ENCODE data around the gene HARBI1.

HARBI1 gene

DNA sequence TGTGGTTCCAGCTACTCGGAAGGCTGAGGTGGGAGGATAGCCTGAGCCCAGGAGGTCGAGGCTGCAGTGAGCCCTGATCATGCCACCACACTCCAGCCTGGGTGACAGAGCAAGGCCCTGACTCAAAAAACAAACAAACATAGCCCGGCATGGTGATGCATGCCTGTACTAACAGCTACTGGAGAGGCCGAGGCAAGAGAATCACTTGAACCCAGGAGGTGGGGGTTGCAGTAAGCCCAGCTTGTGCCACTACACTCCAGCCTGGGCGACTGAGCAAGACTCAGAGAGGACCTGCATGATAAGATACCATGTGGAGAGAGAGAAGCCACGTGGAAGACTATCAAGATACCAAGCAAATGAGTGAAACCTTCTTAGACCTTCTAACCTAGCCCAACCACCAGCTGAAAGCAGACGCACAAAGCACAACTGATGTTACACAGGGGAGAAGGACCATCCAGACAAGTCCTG is 59.3 kb downstream of the HARBI1 start:
- Histone ChIP-seq H3K27ac (ENCODE audit: low read depth in 2 of 2, low read length in 2 of 2) (no peak overlapping the region), H3K9ac (ENCODE audit: low read depth in 1 of 2, low read length in 2 of 2) (no peak overlapping the region), H3K9me3 (ENCODE audit: control insufficient read depth in 2 of 2, low read length in 2 of 2) (no peaks in the 10 kb centered on the region), H3K36me3 (ENCODE audit: control insufficient read depth in 2 of 2, insufficient read depth in 2 of 2, low read length in 2 of 2) (no peaks in the 10 kb centered on the region), H3K4me3 (ENCODE audit: low read length in 2 of 2) (no peak overlapping the region), H3K27me3 (ENCODE audit: control insufficient read depth in 2 of 2, insufficient read depth in 2 of 2, low read length in 2 of 2) (no peaks in the 10 kb centered on the region), H3K4me1 (ENCODE audit: control insufficient read depth in 2 of 2, insufficient read depth in 2 of 2, low read length in 2 of 2) (peaks cover 28 to 35% of the 10 kb centered on the region in 2 donors)

DNA sequence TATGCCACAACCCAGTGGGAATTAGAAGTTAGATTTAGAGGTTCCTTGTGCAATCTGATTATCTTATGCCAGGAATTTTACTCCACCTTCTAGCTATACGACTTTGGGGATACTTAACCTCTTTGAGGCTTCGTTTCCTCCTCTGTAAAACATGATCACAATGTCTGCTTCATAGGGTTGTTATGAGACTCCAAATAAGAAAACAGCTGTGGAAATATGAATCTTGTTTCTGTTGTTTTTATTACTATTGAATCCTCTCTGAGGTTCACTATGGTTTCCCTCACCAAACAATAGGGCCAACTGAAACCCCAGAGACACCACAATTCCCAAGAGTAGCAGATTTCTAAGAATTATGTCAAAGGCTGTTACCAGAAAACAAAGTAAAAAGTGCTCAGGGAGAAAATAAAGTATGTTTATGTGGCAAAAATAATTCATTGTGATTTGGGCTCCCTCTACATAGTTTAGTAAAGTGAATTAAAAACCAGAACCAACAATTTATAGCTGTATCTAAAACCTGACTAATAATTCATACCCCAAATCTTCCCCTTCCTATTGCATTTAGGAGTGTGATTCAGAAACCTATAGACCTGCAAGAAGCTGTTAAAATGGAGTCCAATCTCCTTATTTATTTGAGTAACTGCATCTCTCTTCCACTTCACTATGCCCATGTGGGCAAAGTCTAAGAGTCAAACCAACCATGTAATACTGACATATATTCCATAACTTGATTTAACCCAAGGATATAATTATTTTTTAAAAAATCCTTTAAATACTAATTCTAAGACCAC is 61.6 kb downstream of the HARBI1 start:
- peak overlapping the region; percentile 78 to 81 for H3K27ac ChIP-seq (ENCODE audit: low read depth in 2 of 2, low read length in 2 of 2)
- no peak overlapping the region for H3K4me3 ChIP-seq (ENCODE audit: low read length in 2 of 2)
- H3K27me3 ChIP-seq (ENCODE audit: control insufficient read depth in 2 of 2, insufficient read depth in 2 of 2, low read length in 2 of 2), result no peaks in the 10 kb centered on the region
- H3K36me3 ChIP-seq (ENCODE audit: control insufficient read depth in 2 of 2, insufficient read depth in 2 of 2, low read length in 2 of 2), result no peaks in the 10 kb centered on the region
- H3K9ac ChIP-seq (ENCODE audit: low read depth in 1 of 2, low read length in 2 of 2), result peak overlapping the region in 1 of 2 donors; percentile 46
- H3K4me1 ChIP-seq (ENCODE audit: control insufficient read depth in 2 of 2, insufficient read depth in 2 of 2, low read length in 2 of 2), result peaks cover 24 to 32% of the 10 kb centered on the region in 2 donors
- no peaks in the 10 kb centered on the region for H3K9me3 ChIP-seq (ENCODE audit: control insufficient read depth in 2 of 2, low read length in 2 of 2)

DNA sequence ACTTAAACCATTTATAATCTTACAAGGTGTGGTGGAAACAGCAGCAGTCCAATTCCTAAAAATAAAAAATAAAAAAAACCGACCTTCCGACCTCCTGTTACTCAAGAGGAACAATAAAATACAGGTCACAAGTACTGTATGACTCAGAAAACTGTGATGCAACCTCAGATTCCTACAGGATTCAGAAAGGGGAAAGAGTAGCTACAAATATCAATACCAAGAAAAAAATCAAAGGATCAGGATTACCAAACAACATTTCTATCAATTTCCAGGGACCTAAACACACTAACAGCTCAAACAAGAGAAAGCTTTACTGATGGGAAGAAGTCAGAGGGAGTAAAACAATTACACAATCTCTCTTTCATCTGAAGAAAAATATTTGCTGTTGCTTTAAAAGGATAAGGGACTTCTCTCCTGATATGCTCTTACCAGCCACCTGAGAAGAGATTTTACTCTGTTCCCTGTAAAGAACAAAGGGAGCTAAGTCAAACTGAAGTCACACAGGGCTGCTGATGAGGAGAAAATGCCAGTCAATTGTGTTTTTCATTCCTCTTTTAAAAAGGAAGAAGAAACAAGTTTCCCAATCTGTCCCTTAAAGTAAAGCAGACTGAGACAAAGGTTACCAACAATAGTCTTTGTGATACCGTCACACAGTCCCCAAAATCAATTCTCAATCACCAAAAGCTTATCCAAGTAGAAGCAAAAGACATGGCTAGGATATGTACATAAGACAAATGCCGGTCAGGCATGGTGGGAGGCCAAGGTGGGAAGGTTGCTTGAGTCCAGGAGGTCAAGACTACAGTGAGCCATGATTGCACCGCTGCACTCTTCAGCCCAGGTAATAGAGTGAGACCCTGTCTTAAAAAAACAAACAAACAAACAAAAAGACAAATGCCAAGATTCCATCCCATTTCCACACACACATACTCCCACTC is 62.5 kb downstream of the HARBI1 start:
- Histone ChIP-seq H3K27me3 (ENCODE audit: control insufficient read depth in 2 of 2, insufficient read depth in 2 of 2, low read length in 2 of 2) (no peaks in the 10 kb centered on the region), H3K36me3 (ENCODE audit: control insufficient read depth in 2 of 2, insufficient read depth in 2 of 2, low read length in 2 of 2) (no peaks in the 10 kb centered on the region), H3K4me1 (ENCODE audit: control insufficient read depth in 2 of 2, insufficient read depth in 2 of 2, low read length in 2 of 2) (peaks cover 24 to 32% of the 10 kb centered on the region in 2 donors), H3K4me3 (ENCODE audit: low read length in 2 of 2) (peak overlapping the region in 1 of 2 donors; percentile 11), H3K9me3 (ENCODE audit: control insufficient read depth in 2 of 2, low read length in 2 of 2) (no peaks in the 10 kb centered on the region), H3K9ac (ENCODE audit: low read depth in 1 of 2, low read length in 2 of 2) (peak overlapping the region in 1 of 2 donors; percentile 46), H3K27ac (ENCODE audit: low read depth in 2 of 2, low read length in 2 of 2) (peak overlapping the region; percentile 78 to 81)

DNA sequence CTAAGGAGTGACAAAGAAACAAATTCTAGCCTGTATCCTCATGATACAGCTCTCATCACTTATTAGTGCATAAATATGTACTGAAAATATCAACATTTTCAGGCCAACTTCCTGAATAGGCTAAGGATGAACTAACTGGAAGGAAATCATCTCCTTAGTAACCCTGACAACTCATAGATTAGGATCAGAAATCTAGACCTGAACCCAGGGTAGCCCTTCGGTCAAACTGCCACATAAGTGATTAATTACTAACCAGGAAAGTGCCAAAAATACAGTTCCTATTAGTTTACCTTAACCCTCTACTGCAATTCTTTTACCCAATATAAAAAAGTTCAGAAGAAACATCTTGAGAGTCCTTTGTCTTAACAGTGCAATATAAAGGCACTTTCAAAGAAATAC is 63.2 kb downstream of the HARBI1 start:
- Histone ChIP-seq H3K9me3 (ENCODE audit: control insufficient read depth in 2 of 2, low read length in 2 of 2) (no peaks in the 10 kb centered on the region), H3K4me3 (ENCODE audit: low read length in 2 of 2) (peak overlapping the region in 1 of 2 donors; percentile 32), H3K27me3 (ENCODE audit: control insufficient read depth in 2 of 2, insufficient read depth in 2 of 2, low read length in 2 of 2) (no peaks in the 10 kb centered on the region), H3K4me1 (ENCODE audit: control insufficient read depth in 2 of 2, insufficient read depth in 2 of 2, low read length in 2 of 2) (peaks cover 24 to 32% of the 10 kb centered on the region in 2 donors), H3K36me3 (ENCODE audit: control insufficient read depth in 2 of 2, insufficient read depth in 2 of 2, low read length in 2 of 2) (no peaks in the 10 kb centered on the region), H3K27ac (ENCODE audit: low read depth in 2 of 2, low read length in 2 of 2) (peak overlapping the region; percentile 63 to 78), H3K9ac (ENCODE audit: low read depth in 1 of 2, low read length in 2 of 2) (peak overlapping the region; percentile 5 to 39)

All from mucosa of rectum (tissue), 2 donors.